Measurements from ENCODE around the gene OR6V1.
"Not testable (repeated sequence)": the region's sequence is repeated elsewhere in the genome, so short reads cannot be mapped to it uniquely, and the experiment has no call there.

OR6V1 gene

GRCh38 chr7:143042790-143043271 lies 9.3 kb upstream of the OR6V1 start:
- no peak for DNase-seq (ENCODE audit: low spot score)

- no peak for DNase-seq (ENCODE audit: low spot score)
These were observed 8.8 kb upstream of the OR6V1 start for GRCh38 chr7:143043391-143043790.

- no peak for DNase-seq (ENCODE audit: low spot score)
These were observed 5.7 kb upstream of the OR6V1 start for GRCh38 chr7:143046426-143046851.

DNA sequence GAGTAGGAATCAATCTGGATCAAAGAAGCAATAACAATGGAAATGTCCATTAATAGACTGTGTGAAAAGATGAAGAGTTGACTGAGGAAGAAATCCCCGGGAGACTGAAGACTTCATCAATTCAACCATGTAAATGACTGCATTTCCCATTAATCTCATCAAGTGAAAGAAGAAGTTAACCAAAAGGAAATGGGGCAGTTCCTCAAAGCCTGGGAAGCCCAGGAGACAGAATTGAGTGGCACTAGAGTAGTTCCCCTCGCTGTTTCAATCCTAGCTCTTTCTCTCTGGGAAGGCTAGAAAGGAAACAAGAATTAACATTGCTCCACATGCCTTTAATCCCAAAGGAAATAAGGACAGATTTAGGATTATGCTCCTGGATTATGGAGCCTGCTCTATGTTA lies 4.8 kb upstream of the OR6V1 start:
- DNase-seq (ENCODE audit: low spot score) = no peak

- DNase-seq (ENCODE audit: low spot score) = no peak
These were observed 3.3 kb upstream of the OR6V1 start for GRCh38 chr7:143048827-143049226.

DNA sequence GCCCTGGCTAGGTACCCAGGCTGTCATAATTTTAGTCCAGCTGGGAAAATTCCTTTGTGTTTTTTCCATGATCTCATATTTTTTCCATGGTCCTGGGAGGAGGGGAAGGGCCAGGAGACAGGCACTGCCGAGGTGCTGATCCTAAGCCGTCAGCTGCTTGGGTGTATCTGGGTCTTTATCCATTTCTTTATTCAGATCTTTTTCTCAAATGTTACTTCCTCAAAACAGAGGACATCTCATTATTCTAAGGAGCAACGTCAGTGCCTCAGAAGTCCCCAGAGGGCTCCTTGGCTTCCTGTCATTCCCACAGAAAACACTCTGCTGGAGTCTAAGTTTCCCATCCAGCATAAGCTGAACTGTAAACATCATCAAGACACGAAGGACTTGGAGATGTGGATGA lies 2.8 kb upstream of the OR6V1 start:
- DNase-seq (ENCODE audit: low spot score) = no peak

DNA sequence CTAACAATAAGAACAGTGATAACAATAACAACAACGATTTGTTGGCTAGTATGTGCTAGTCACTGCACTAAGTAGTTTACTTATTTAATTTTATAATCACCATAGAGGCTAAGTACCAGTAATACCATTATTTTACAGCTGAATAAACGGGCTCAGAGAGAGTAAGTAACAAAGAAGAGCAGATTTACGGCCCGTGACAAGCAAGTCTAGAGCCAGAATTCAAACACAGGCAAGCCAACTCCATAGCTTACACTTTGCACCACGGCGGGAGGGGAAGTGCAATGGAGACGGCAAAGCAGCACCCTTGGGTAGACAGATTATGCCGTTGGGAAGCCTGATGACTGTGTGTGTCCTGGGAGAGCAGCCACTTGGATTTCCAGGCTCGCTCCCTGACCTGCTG lies 1.2 kb upstream of the OR6V1 start:
- no peak for DNase-seq (ENCODE audit: low spot score)

DNA sequence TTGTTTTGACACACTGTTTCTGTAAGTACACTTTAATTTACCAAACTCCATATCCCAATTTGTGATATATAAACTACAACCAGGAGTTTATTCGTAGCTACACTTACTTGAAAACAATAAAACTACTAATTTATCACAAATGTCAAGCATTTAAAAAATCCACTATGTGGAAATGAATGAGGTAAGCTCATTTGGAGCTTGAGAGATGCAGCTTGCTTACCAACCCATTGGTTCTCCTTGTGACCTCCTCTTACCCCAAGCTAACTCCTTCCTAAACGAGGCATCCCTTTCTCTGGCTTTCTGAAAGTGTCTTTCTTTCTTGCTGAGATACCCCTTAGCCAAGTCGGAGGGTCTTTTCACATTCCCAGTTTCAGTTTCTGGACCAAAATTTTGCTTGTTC lies 2.5 kb downstream of the OR6V1 start:
- no peak for DNase-seq (ENCODE audit: low spot score)

DNA sequence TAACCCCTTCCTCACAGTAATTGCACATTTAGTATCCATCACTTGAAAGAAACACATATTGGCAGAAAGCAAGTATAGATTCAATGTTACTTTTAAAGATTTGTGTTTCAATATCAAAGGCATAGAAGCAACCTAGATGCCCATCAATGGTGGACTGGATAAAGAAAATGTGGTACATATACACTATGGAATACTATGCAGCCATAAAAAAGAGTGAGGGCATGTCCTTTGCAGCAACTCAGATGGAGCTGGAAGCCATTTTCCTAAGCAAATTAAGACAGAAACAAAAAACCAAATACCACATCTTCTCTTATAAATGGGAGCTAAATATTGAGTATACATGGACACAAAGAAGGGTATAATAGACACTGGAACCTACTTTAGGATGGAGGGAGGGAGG lies 3.6 kb downstream of the OR6V1 start:
- no peak for DNase-seq (ENCODE audit: low spot score)

DNA sequence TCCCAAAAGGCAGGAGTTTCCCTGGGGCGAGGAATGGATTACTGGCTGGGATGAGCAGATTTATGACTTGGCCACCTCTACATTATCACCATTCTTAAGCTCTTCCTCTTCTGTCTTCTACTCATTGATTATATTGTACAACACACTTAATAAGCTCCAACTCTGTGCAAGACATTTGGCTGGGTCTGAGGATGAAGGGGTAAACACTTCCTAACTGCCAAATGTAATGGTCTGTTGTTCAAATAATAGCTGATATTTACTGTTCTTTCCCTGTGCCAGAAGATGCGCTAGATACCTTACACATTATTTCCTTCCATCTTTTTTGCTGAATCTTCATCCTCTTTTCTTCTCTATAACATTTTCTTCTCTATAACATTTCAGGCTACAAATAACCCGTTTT lies 11.6 kb downstream of the OR6V1 start:
- no peak for DNase-seq (ENCODE audit: low spot score)

- no peak for DNase-seq (ENCODE audit: low spot score)
These were observed 16.3 kb downstream of the OR6V1 start for GRCh38 chr7:143068446-143068845.

- DNase-seq (ENCODE audit: low spot score) = no peak
These were observed 17.9 kb downstream of the OR6V1 start for GRCh38 chr7:143069912-143070500.

GRCh38 chr7:143073556-143073955 lies 21.4 kb downstream of the OR6V1 start:
- no peak for DNase-seq (ENCODE audit: low spot score)

DNA sequence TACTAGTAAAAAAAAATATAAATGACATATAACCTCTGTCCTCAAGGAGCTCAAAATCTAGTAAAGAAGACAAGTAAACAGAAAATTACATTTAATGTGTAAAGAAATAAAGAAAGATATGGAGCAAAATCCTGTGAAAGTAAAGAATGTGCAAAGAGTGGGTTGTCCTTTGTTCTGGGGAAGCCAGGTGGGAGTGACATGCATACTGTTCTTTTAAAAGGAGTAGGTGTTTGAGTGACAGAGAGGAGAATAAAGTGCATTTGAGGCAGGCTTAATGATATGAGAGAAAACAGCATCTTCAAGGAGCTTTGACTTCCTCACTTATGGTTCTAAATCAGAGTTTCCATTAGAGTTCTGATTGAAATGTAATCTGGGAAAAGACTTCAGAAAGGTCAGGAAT lies 22.0 kb downstream of the OR6V1 start:
- no peak for DNase-seq (ENCODE audit: low spot score)

DNA sequence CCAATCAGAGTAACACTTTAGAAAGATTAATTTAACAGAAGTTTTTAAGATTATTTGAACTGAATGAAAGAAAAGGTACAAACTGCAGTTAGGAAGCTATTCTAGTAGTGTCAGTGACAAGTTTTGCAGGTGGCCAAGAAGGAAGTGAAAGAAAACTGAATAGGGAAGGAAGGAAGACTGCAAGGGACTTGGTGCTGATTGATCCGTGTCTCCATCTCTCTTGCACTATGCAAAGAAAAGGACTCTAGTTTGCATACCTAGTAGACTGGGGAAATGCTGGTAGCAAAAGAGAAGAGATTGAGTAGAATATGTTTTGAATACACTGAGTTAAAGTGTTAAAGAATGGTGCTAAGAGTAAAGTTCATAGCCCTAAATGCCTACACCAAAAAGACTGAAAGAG lies 33.0 kb downstream of the OR6V1 start:
- no peak for DNase-seq (ENCODE audit: low spot score)

GRCh38 chr7:143085610-143086009 lies 33.5 kb downstream of the OR6V1 start:
- DNase-seq (ENCODE audit: low spot score) = not testable (repeated sequence)

DNA sequence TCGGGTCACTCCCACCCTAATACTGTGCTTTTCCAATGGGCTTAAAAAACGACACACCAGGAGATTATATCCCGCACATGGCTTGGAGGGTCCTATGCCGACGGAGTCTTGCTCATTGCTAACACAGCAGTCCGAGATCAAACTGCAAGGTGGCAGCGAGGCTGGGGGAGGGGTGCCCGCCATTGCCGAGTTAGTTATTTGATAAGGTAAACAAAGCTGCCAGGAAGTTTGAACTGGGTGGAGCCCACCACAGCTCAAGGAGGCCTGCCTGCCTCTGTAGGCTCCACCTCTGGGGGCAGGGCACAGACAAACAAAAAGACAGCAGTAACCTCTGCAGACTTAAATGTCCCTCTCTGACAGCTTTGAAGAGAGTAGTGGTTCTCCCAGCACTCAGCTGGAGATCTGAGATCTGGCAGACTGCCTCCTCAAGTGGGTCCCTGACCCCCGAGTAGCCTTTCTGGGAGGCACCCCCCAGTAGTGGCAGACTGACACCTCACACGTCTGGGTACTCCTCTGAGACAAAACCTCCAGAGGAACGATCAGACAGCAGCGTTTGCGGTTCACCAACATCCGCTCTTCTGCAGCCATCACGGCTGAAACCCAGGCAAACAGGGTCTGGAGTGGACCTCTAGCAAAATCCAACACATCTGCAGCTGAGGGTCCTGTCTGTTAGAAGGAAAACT lies 36.5 kb downstream of the OR6V1 start:
- DNase-seq (ENCODE audit: low spot score) = not testable (repeated sequence)

DNA sequence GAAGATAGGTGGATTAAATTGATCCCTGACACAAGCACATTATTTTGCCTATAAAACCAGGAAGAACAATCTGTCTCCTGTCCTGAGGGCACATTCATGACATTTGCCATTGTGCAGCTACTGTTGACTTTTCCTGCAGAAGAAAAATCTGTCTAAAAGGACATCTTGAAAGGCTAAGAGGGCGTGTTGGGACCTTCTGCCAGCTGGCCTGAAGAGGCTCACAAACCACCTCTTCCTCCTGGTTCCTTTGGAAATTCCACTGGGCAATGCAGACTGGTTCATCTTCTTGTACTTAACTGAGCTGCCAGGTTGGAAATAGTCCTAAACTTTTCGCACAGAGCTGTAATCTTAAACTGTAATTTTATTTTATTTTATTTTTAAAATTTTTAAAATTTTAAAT lies 44.0 kb downstream of the OR6V1 start:
- DNase-seq (ENCODE audit: low spot score) = no peak

DNA sequence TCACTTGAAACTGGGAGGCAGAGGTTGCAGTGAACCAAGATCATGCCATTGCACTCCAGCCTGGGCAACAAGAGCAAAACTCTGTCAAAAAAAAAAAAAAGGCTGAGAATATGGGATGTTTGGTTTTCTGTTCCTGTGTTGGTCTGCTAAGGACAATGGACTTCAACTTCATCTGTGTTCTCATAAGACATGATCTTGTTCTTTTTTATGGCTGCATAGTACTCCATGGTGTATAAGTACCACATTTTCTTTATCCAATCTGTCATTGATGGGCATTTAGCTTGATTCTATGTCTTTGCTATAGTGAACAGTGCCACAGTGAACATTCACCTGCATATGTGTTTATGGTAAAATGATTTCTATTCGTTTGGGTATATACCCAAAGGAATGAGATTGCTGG lies 47.4 kb downstream of the OR6V1 start:
- DNase-seq (ENCODE audit: low spot score) = not testable (repeated sequence)

All from globus pallidus (tissue), 1 donor.